RPMI8226 (cell line): ENCODE data around the gene TULP1.
"Not testable (repeated sequence)": the region's sequence is repeated elsewhere in the genome, so short reads cannot be mapped to it uniquely, and the experiment has no call there.

ENCODE experiments used
- DNase-seq: peaks from one replicate; pipeline ENCODE4 v3.0.0-alpha.2; 2015

TULP1 gene

DNA sequence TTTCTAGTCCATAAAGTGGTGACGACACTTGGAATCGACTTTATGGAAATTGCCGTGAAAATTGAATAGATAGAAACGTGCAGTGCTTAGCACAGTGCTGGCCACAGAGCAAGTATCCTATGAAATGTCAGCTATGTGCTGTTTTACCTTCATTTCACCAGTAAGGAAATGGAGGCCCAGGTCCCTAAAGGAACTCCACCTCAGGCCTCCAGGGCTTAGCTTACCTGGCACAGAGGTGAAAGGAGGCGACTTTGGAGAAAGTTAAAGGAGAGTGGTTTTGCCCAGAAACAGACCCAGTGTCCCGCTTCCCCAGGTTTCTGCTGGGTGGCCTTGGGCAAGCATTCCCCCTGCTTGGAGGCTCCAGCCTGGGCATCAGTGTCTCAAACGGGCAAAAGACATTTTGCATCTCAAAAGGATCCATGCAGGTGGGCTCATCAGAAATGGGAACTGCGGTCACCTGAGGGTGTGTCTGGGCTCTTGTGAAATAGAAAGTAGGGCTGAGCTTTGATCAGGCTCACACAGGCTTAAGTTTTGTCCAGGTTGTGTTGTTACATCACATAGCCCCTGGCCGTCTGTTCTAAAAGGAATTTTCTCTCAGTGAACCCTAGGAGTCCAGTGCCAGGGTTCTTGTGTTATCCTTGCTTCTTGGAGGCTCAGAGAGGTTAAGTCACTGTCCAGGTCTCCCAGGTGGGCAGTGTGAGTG is 6.8 kb upstream of the TULP1 start:
- peak; percentile 21 for DNase-seq

DNA sequence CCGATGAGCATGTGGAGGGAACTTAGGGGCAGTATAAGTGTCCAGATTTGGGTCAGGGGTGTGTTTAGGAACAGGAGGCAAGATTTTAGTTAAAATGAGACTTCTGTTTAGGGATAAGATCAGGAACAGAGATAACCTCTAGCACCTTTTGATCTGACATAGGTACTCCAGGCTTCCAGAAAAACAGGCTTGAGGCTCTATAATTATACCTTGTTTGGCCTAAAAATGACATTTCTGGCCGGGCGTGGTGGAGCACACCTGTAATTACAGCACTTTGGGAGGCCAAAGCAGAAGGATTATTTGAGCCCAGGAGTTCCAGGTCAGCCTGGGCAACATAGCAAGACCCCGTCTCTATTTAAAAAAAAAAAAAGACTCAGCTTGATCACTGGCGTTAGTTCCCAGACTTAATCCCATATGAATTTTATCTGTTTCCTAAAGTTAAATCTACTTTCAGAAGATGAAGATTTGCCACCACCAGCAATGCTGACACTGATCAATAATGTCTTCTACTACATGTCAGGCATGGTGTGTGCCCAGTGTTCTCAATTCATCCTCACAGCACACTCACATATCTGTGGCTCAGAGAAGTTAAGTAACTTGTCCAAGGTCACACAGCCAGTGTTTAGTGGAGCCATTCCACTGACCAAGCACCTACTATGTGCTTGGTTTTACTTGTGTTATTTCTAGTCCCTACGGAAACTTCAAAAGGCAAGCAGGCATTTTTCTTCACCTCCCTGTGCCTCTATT is 6.0 kb upstream of the TULP1 start:
- DNase-seq, result no peak

DNA sequence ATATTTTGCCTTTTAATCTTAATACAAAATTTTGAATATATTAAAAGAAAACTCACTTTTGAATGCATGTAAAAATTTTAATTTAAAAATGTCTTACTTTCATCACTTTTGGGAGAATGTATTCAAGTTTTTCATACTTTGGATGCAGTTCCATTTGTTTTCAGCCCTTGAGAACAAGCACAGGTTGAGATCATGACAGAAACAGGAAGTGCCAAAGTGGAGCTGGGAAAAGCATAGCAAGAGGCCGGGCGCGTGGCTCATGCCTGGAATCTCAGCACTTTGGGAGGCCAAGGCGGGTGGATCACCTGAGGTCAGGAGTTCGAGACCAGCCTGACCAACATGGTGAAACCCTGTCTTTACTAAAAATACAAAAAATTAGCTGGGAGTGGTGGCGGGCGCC is 5.3 kb upstream of the TULP1 start:
- not testable (repeated sequence) for DNase-seq

DNA sequence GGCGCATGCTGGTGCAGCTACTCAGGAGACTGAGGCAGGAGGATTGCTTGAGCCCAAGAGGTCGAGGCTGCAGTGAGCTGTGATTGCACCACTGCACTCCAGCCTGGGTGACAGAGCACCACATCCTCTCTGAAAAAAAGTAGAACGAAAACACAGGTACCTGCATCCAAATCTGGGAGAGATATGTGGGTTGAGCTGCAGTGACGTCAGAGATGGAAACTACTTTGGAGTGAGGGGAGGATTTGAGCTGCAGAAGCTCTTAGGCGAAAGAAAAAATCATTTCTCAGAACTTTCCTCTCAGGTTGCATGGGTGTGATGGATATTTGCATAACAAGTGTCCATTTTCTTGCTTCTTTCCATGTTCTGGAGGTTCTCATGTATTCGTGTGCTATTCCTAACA is 4.0 kb upstream of the TULP1 start:
- DNase-seq, result no peak

DNA sequence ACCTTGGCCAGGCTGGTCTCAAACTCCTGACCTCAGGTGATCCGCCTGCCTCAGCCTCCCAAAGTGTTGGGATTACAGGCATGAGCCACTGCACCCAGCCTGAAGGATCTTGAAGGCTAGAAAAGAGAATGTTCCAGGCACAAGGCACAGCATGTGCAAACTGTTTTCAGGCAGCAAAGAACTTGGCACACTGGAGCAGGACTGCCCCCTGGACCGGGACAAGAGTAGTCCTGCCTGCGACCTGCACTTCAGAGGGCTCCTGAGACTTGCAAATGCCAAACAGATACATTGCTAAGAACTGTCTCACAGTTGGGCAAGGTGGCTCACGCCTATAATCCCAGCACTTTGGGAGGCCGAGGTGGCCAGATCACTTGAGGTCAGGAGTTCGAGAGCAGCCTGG is 3.2 kb upstream of the TULP1 start:
- DNase-seq, result not testable (repeated sequence)

DNA sequence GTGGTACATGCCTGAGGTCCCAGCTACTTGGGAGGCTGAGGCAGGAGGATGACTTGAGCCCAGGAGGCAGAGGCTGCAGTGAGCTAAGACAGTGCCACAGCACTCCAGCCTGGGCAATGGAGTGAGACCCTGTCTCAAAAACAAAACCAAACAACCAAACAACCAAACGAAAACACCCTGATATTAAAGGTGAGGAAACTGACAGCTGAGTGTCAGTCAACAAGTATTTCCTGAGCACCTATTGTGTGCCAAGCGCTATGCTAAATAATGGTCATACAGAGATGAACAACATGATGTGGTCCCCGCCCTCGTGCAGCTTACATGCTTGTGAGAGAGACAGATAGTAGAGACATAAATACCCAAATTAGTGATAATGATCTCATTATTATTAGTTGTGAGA is 1.9 kb upstream of the TULP1 start:
- no peak for DNase-seq

DNA sequence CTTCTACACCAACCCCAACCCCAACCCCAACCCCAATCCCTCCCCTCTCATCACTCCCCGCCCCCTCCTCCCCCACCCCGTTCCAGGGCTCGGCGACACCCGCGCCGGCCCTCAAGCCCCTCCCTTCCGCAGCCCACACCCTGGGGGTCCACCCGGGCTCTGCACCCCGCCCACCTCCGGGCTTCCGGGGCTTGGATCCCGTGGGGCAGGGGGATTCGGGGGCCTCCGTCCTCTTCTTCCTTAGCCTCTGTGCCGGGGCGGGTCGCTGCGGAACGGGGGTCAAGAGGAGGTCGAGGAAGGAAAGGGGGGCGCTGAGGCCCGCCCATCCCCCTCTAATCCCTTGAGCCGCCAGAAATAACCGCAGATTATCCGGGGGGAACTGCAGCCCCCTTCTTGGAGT is 690 bp downstream of the TULP1 start:
- no peak for DNase-seq

DNA sequence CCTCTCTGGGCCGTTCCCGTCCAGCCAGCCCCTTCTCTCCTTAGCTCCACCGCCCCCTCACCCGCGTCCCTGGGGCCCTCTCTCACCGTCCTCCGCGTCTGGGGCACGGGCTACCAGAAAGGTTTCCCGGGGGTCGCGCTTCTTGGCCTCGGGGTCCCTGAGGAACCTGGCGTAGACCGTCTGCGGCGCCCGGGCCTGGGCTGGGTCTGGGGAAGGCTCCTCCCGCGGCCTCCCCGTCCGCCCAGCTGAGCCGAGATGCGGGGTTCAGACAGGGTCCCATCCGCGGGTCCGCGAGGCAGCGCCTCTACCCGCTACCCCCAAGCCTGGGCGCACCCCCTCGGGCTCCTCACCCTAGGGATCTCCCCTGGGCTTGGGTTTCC is 1.1 kb downstream of the TULP1 start:
- DNase-seq, result no peak

DNA sequence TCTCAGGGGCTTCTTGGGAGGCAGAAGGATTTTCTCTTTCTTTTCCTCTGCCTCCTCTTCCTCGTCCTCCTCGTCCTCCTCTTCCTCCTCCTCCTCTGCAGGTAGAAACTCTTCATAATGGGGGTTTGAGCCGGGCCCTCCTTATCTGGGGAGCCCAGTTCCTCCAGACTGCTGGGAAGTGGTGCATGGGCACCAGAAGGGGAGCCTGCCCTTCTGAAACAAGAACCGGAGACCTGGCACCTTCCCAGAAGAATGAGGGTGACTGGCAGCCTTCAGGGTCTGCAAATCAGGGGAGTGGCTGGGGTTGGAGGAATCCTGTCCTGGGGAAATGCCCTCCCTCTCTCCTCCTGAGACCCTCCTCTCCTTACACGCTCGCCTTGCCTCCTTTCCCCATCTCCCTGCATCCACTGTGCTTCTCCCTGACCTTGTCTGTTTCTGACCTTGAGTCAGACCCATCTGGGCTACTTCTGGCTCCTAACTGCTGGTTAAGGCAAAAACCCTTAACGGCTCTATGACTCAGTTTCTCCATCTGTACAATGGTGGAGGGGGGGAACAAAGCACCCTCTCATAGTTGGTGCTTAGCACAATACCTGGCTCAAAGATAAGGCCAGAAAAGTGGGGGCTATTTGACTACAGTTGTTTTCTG is 1.7 kb downstream of the TULP1 start:
- DNase-seq, result no peak

DNA sequence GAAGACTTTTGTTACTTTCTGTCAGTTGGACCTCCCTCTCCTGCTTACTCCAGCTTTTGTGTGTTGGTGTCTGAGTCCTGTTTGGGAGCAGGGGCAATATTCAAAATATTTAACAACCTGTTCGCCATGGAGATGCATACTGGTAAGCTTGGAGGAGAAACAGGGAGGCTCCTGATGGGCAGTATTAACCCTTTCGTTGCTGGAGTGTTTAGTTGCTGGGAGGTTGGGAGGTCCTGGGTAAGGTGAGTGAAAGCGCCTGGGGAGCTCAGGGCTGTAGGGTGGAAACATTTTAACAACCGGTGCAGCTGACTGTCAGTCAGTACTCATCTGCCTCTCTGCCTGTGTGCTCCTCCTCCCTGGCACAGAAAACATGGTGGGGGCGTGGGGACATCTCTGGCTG is 4.2 kb downstream of the TULP1 start:
- DNase-seq, result no peak

DNA sequence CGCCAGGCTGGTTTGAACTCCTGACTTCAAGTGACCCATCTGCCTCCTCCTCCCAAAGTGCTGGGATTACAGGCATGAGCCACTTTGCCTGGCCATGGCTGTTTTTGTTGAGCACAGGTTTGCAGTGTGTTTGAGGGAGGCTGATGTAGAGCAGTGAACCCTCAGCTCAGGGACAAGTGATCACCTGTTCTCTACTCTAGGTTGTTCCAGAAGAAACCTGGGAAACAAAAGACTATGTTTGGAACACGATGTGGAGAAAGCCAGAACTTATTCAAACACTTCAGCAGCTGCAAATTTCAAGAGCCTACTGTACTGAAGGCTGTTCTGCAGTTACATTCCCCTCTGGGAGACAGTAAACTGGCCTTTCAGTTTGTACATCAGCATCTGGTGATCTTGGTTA is 4.7 kb downstream of the TULP1 start:
- DNase-seq, result no peak

DNA sequence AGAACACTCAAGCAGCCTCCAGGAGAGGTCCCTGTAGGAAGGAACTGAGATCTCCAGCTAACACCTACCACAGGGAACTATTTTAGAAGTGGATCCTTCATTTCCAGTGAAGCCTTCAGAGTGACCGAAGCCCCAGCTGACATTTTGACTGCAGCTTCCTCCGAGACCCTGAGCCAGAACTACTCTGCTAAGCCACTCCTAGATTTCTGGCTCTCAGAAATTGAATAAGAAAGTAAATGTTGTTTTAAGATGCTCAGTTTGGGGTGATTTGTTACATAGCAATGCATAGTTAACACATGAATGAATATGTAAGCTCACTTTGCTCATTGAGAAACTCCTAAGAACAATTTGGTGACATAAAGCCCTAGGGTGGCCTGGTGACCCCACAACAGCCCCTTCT is 5.5 kb downstream of the TULP1 start:
- DNase-seq, result no peak

DNA sequence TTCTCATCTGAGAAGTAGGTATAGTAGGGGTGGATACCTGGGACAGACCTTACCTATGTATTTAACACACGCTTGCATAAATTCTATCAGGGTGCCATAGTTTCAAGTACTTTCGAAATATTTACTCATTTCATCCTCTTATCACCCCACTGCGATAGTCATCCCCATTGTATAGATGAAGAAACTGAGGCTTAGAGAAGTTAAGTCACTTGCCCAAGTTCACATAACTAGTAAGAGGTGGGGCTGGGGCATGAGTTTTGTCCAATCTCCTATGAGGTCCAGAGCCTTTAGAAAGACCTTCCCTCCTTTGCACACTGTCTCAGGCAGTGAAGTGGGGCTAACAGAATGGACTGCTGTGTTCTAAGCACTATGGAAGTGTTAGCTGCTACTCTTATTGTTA is 6.2 kb downstream of the TULP1 start:
- DNase-seq, result no peak

DNA sequence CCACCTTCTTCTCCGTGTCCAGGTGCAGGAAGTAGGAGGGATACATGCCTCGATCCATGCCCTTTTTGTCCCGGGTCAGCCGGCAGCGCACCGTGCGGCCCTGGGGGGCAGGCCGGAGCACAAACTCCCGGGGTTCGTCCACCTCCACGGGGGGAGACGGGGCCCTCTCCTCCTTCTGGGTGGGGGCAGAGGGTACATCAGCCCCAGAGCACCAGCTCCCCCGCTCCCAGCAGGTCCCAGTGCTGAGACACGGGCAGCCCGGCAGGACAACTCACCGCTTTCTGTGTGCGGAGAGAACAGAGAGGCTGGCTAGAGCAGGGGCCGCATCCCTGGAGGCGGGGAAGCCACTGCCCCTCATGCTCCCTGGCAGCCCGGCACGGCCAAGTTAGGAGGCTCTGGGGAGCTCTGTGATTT is 6.7 kb downstream of the TULP1 start:
- DNase-seq, result no peak

DNA sequence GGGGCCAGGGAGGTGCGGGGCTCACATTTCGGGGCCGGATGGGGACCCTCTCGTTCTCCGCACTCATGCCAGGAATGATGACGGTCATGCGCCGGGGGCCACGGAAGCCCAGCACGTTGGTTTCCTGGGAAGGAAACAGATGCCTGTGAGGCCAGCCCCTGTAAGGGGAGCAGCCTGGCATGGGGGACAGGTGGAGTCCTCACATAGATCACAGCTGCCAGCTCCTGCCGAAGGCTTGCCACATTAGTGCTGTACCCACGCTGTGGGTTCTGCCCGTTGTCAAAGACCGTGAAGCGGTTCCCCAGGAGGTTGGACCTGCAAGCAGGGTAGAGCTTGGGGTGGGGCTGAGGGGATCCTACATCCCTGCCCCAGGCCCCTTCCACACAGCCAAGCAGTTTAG is 9.2 kb downstream of the TULP1 start:
- no peak for DNase-seq

DNA sequence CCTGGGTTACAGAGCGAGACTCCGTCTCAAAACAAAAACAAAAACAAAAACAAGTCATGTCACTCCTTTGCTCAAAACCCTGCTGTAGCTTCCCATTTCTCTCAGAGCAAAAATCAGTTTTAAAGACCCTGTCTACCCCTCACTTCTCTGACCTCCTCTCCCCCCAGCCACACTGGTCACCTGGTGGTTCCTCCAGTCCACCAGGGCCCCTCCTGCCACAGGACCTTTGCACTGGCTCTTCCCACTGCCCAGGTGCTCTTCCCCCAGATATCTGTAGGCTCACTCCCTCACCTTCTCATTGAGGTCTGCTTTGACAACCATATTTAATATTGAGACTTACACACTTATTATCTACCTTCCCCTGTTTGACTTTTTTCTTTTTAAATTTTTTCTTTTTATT is 10.9 kb downstream of the TULP1 start:
- DNase-seq, result no peak

DNA sequence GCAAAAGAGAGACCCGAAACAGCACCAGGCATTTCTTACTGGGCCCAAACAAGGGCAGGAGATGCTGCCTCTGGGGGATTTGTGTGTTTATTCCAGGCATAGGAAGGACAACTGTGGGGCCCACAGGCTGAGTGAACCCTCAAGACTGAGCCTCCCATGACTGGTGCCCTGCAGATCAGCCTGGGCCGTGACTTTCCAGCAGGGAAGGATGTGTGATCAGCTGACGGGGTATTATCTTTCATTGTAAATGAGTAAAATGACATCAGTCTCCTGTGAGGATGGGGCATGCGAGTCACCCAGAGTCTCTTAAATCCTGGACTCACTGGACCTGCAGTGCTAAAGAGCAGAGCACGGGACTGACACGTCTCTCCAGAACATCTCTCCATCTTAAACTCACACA is 11.9 kb downstream of the TULP1 start:
- DNase-seq, result no peak

DNA sequence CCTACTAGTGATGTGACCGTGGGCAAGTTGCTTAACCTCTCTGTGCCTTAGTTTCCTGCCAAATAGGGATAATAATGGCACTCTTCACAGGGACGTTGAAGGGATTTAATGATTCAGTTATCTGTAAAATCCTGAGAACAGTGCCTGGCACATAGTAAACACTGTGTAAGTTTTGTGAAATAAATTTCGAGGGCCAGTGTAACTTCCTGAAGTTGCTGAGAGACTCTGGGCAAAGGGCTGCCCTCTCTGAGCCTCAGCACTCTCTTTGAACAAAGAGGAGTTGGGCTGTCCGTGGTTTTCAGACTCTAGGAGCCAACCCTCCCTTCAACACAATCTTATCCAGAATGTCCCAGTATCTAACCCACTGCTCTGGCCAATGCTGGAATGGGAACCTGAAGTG is 13.3 kb downstream of the TULP1 start:
- DNase-seq, result no peak

DNA sequence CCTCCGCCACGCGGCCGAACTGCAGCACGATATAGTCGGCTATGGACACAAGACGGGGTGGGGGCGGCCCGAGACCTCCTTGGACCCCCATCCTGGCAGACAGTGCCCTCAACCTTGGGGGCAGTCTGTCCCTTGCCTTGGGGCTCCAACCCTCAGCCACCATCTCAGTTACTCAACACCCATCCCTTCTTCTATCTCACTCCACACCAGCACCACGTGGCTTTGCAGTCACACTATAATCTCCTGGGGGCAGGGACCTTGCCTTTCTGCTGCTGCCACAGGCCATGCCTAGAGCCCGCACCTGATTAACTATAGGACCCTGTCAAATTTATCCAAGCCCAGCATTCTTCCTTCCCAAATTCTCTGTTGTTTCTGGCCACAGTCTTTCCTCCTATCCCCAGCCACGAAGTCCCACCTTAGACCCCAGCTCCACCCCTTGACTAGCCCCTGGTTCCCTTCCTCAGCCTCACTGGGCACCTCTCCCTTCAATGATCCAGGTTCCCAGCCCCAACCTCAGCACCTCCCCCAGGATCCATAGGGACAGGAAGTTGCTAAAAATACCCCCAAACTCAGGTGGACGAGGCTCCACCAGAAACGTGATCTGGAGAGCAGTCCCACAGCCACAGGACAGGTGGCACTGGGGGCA is 14.2 kb downstream of the TULP1 start:
- DNase-seq, result no peak

DNA sequence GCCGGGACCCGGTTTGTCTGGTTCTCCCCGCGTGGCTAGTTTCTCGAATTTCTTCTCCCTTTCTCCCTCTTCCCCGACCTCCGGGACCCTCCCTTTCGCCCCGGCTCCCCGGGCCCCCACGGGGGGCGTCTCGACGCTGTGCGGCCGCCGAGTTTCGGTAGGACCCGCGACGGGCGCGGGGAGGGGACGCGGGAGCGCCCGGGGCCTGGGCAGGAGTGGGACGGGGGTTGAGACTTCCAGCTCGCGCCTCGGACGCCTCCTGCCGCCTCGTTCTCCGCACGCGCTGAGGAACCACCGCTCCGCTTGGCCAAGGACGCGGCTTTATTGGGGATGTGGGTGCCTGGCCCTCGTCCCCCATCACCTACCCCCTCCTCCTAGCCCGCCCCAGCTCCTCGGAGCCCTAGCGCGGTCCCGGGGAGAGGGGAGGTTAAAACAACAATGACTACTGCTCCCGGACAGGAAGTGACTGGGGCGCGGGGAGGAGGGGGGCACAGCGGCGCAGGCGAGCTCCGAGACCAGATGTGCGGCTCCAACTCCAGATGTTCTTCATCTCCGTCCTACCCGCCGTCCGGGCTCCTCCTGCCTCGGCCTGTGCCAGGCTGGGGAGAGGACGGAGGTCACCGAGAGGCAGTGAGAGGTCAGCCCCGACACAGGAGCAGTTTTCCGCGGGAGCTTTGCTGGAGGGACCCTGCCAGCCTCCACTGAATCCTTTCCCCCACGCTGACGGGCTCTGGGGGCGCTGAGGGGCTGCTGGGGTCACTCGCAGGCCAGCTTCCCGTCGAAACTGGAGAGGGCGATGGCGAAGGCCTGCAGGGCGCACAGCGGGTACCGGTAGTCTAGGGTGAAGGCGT is 14.9 kb downstream of the TULP1 start:
- DNase-seq, result peak; percentile 80

DNA sequence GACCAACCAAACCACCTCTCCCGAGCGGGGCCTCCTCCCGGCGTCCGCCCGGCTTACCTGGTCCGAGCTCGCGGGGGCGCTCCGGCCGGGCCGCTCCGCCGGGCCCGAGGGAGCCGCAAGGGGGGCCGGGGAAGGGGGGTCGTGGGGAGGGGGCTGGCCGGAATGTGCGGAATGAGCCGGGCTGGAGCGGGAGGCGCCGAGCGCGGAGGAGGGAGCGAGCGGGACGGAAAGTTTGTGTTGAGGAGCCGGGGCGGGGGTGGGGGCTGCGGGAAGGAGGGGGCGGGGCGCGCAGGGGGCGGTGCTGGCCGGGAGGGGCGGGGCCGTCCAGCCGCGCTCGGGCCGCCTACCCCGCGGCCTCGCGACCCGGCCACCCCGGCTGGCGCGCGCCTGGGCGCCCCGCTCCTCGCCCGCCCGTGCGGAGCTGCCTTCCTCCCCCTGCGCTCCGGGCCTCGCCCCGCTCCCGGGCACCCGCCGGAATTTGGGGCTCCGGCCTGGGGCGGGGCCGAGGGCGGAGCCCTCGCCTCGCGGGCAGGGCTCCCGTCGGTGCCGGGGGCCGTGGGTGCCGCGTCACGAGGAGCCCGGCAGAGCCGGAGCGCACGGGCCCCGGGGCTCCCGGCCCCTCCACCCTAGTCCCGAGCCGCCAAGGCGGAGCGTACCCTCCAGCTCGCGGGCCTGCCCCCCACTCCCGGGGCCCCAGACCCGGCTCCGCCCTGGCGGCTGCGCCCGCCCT is 15.7 kb downstream of the TULP1 start, which contains the start of gene TEAD3:
Gene TEAD3, minus strand, starts transcription at position 239 of the 730 bp plus-strand sequence.
- DNase-seq, result peak; percentile 73
